Measurements from ENCODE around the gene ACVRL1.

- no peak for TF ChIP-seq NFIC (IDR thresholded peaks at IDR 0.05)
- no peak for TF ChIP-seq MAX (IDR thresholded peaks at IDR 0.05)
- TF ChIP-seq TAF1 (IDR thresholded peaks at IDR 0.05; ENCODE audit: low read depth), result no peak
- TF ChIP-seq ZBTB7A (IDR thresholded peaks at IDR 0.05; ENCODE audit: low read depth), result no peak
These were observed 11.1 kb upstream of the ACVRL1 start for GRCh38 chr12:51896236-51896635.

Measured in Ishikawa (cell line).